GM10266 (cell line): ENCODE results near the gene KIF2C.
"Not testable (repeated sequence)": the region's sequence is repeated elsewhere in the genome, so short reads cannot be mapped to it uniquely, and the experiment has no call there.

Experiments
- DNase-seq: peaks from one replicate; pipeline ENCODE4 v3.0.0; 2012; ENCODE audit errors: extremely low spot score
- CTCF ChIP-seq: IDR thresholded peaks from 2 replicates; pipeline ENCODE4 v1.5.1; 2012; ENCODE audit warnings: mild to moderate bottlenecking, low read depth; ENCODE audit not compliant: control insufficient read depth, insufficient read depth; ENCODE audit errors: missing control alignments

The KIF2C gene

GRCh38 chr1:44696789-44697345 is 42.8 kb upstream of the KIF2C start:
- DNase-seq: no peak
- TF ChIP-seq CTCF: no peak

- no peak for TF ChIP-seq CTCF
- no peak for DNase-seq
Observed at GRCh38 chr1:44698138-44698537, 41.5 kb upstream of the KIF2C start.

GRCh38 chr1:44699375-44699774 is 40.3 kb upstream of the KIF2C start:
- not testable (repeated sequence) for DNase-seq

GRCh38 chr1:44700573-44700972 is 39.1 kb upstream of the KIF2C start:
- no peak for DNase-seq
- TF ChIP-seq CTCF: no peak

GRCh38 chr1:44701141-44701573 is 38.5 kb upstream of the KIF2C start:
- no peak for DNase-seq
- TF ChIP-seq CTCF: no peak

- no peak for DNase-seq
- no peak for TF ChIP-seq CTCF
Observed at GRCh38 chr1:44705470-44705869, 34.2 kb upstream of the KIF2C start.

- no peak for DNase-seq
- TF ChIP-seq CTCF: no peak
Observed at GRCh38 chr1:44705938-44706337, 33.7 kb upstream of the KIF2C start.
